ENCODE data around the gene TRIM33.
"Not testable (repeated sequence)": the region's sequence is repeated elsewhere in the genome, so short reads cannot be mapped to it uniquely, and the experiment has no call there.

Gene TRIM33

GRCh38 chr1:114423455-114423854, 87.5 kb downstream of the TRIM33 start:
- Histone ChIP-seq H3K4me1 (ENCODE audit: insufficient read depth, low read length) (no peaks in the 10 kb centered on the region), H3K27me3 (ENCODE audit: insufficient read depth, low read length) (no peaks in the 10 kb centered on the region), H3K36me3 (ENCODE audit: insufficient read depth, low read length) (peaks cover 96% of the 10 kb centered on the region), H3K4me3 (ENCODE audit: low read length) (no peak overlapping the region), H3K9ac (ENCODE audit: low read depth, low read length) (no peak overlapping the region), H3K9me3 (ENCODE audit: insufficient read depth, low read depth, low read length) (no peaks in the 10 kb centered on the region), H3K27ac (ENCODE audit: low read depth, low read length) (no peak overlapping the region)
- 93% methylated on average over 7 of the region's 7 CpGs for WGBS

- 95% methylated on average over 7 of the region's 7 CpGs for WGBS
- not testable (repeated sequence) for H3K9ac ChIP-seq (ENCODE audit: low read depth, low read length); H3K27me3 ChIP-seq (ENCODE audit: insufficient read depth, low read length); H3K4me1 ChIP-seq (ENCODE audit: insufficient read depth, low read length); H3K9me3 ChIP-seq (ENCODE audit: insufficient read depth, low read depth, low read length); H3K27ac ChIP-seq (ENCODE audit: low read depth, low read length); H3K4me3 ChIP-seq (ENCODE audit: low read length)
- peaks cover 94% of the 10 kb centered on the region for H3K36me3 ChIP-seq (ENCODE audit: insufficient read depth, low read length)
Observed at GRCh38 chr1:114418948-114419347, 92.1 kb downstream of the TRIM33 start.

- peaks cover 95% of the 10 kb centered on the region for H3K36me3 ChIP-seq (ENCODE audit: insufficient read depth, low read length)
- WGBS: 95% methylated on average over 3 of the region's 4 CpGs
- H3K9me3 ChIP-seq (ENCODE audit: insufficient read depth, low read depth, low read length): no peaks in the 10 kb centered on the region
- H3K4me3 ChIP-seq (ENCODE audit: low read length): no peak overlapping the region
- H3K27me3 ChIP-seq (ENCODE audit: insufficient read depth, low read length): no peaks in the 10 kb centered on the region
- no peaks in the 10 kb centered on the region for H3K4me1 ChIP-seq (ENCODE audit: insufficient read depth, low read length)
- no peak overlapping the region for H3K9ac ChIP-seq (ENCODE audit: low read depth, low read length)
- no peak overlapping the region for H3K27ac ChIP-seq (ENCODE audit: low read depth, low read length)
Observed at GRCh38 chr1:114397601-114398000, 113.4 kb downstream of the TRIM33 start.

- no peak overlapping the region for H3K27ac ChIP-seq (ENCODE audit: low read depth, low read length)
- no peak overlapping the region for H3K9ac ChIP-seq (ENCODE audit: low read depth, low read length)
- H3K4me3 ChIP-seq (ENCODE audit: low read length): no peak overlapping the region
- no CpG with 5 or more reads among the region's 1 CpG for WGBS
- H3K4me1 ChIP-seq (ENCODE audit: insufficient read depth, low read length): no peaks in the 10 kb centered on the region
- peaks cover 85% of the 10 kb centered on the region for H3K36me3 ChIP-seq (ENCODE audit: insufficient read depth, low read length)
- no peaks in the 10 kb centered on the region for H3K27me3 ChIP-seq (ENCODE audit: insufficient read depth, low read length)
- H3K9me3 ChIP-seq (ENCODE audit: insufficient read depth, low read depth, low read length): no peaks in the 10 kb centered on the region
Observed at GRCh38 chr1:114395863-114396262, 115.1 kb downstream of the TRIM33 start.

GRCh38 chr1:114390960-114391359, 120.0 kb downstream of the TRIM33 start:
- H3K27ac ChIP-seq (ENCODE audit: low read depth, low read length): no peak overlapping the region
- H3K9ac ChIP-seq (ENCODE audit: low read depth, low read length): no peak overlapping the region
- peaks cover 9% of the 10 kb centered on the region for H3K4me1 ChIP-seq (ENCODE audit: insufficient read depth, low read length)
- H3K36me3 ChIP-seq (ENCODE audit: insufficient read depth, low read length): peaks cover 37% of the 10 kb centered on the region
- H3K27me3 ChIP-seq (ENCODE audit: insufficient read depth, low read length): no peaks in the 10 kb centered on the region
- no peaks in the 10 kb centered on the region for H3K9me3 ChIP-seq (ENCODE audit: insufficient read depth, low read depth, low read length)
- no peak overlapping the region for H3K4me3 ChIP-seq (ENCODE audit: low read length)

- peaks cover 31% of the 10 kb centered on the region for H3K36me3 ChIP-seq (ENCODE audit: insufficient read depth, low read length)
- no peaks in the 10 kb centered on the region for H3K9me3 ChIP-seq (ENCODE audit: insufficient read depth, low read depth, low read length)
- H3K9ac ChIP-seq (ENCODE audit: low read depth, low read length): no peak overlapping the region
- H3K27me3 ChIP-seq (ENCODE audit: insufficient read depth, low read length): no peaks in the 10 kb centered on the region
- H3K27ac ChIP-seq (ENCODE audit: low read depth, low read length): no peak overlapping the region
- no peak overlapping the region for H3K4me3 ChIP-seq (ENCODE audit: low read length)
- WGBS: 95% methylated on average over 4 of the region's 4 CpGs
- peaks cover 9% of the 10 kb centered on the region for H3K4me1 ChIP-seq (ENCODE audit: insufficient read depth, low read length)
Observed at GRCh38 chr1:114390361-114390760, 120.6 kb downstream of the TRIM33 start.

GRCh38 chr1:114388432-114389003, 122.5 kb downstream of the TRIM33 start:
- 89% methylated on average over 1 of the region's 1 CpG for WGBS
- Histone ChIP-seq H3K4me1 (ENCODE audit: insufficient read depth, low read length) (peaks cover 9% of the 10 kb centered on the region), H3K9ac (ENCODE audit: low read depth, low read length) (no peak overlapping the region), H3K36me3 (ENCODE audit: insufficient read depth, low read length) (peaks cover 13% of the 10 kb centered on the region), H3K27me3 (ENCODE audit: insufficient read depth, low read length) (no peaks in the 10 kb centered on the region), H3K9me3 (ENCODE audit: insufficient read depth, low read depth, low read length) (no peaks in the 10 kb centered on the region), H3K27ac (ENCODE audit: low read depth, low read length) (no peak overlapping the region), H3K4me3 (ENCODE audit: low read length) (no peak overlapping the region)

GRCh38 chr1:114387585-114387984, 123.4 kb downstream of the TRIM33 start:
- H3K9me3 ChIP-seq (ENCODE audit: insufficient read depth, low read depth, low read length); H3K4me3 ChIP-seq (ENCODE audit: low read length); H3K4me1 ChIP-seq (ENCODE audit: insufficient read depth, low read length); H3K36me3 ChIP-seq (ENCODE audit: insufficient read depth, low read length); H3K27me3 ChIP-seq (ENCODE audit: insufficient read depth, low read length); H3K9ac ChIP-seq (ENCODE audit: low read depth, low read length); H3K27ac ChIP-seq (ENCODE audit: low read depth, low read length): not testable (repeated sequence)
- 94% methylated on average over 6 of the region's 6 CpGs for WGBS

- WGBS: 83% methylated on average over 1 of the region's 1 CpG
- Histone ChIP-seq H3K9me3 (ENCODE audit: insufficient read depth, low read depth, low read length) (no peaks in the 10 kb centered on the region), H3K27ac (ENCODE audit: low read depth, low read length) (no peak overlapping the region; the same call in 1 of the 2 replicates), H3K4me1 (ENCODE audit: insufficient read depth, low read length) (peaks cover 9% of the 10 kb centered on the region), H3K4me3 (ENCODE audit: low read length) (no peak overlapping the region), H3K9ac (ENCODE audit: low read depth, low read length) (no peak overlapping the region), H3K36me3 (ENCODE audit: insufficient read depth, low read length) (no peaks in the 10 kb centered on the region), H3K27me3 (ENCODE audit: insufficient read depth, low read length) (no peaks in the 10 kb centered on the region)
Observed at GRCh38 chr1:114387010-114387360, 124.0 kb downstream of the TRIM33 start.

- WGBS: 93% methylated on average over 3 of the region's 3 CpGs
Observed at GRCh38 chr1:114386129-114387009, 124.6 kb downstream of the TRIM33 start.

GRCh38 chr1:114384922-114385321, 126.1 kb downstream of the TRIM33 start:
- H3K4me1 ChIP-seq (ENCODE audit: insufficient read depth, low read length): peaks cover 9% of the 10 kb centered on the region
- H3K27ac ChIP-seq (ENCODE audit: low read depth, low read length): no peak overlapping the region
- H3K4me3 ChIP-seq (ENCODE audit: low read length): no peak overlapping the region
- H3K9me3 ChIP-seq (ENCODE audit: insufficient read depth, low read depth, low read length): no peaks in the 10 kb centered on the region
- H3K36me3 ChIP-seq (ENCODE audit: insufficient read depth, low read length): no peaks in the 10 kb centered on the region
- 94% methylated on average over 1 of the region's 1 CpG for whole genome bisulfite sequencing
- H3K27me3 ChIP-seq (ENCODE audit: insufficient read depth, low read length): no peaks in the 10 kb centered on the region
- H3K9ac ChIP-seq (ENCODE audit: low read depth, low read length): no peak overlapping the region

More at GRCh38 chr1:114386129-114387009, 124.6 kb downstream of the TRIM33 start:
- no peak overlapping the region for H3K9ac ChIP-seq (ENCODE audit: low read depth, low read length)
- no peaks in the 10 kb centered on the region for H3K9me3 ChIP-seq (ENCODE audit: insufficient read depth, low read depth, low read length)
- no peaks in the 10 kb centered on the region for H3K36me3 ChIP-seq (ENCODE audit: insufficient read depth, low read length)
- H3K27ac ChIP-seq (ENCODE audit: low read depth, low read length): no peak overlapping the region; the same call in 1 of the 2 replicates
- no peaks in the 10 kb centered on the region for H3K27me3 ChIP-seq (ENCODE audit: insufficient read depth, low read length)
- no peak overlapping the region for H3K4me3 ChIP-seq (ENCODE audit: low read length)
- H3K4me1 ChIP-seq (ENCODE audit: insufficient read depth, low read length): peaks cover 9% of the 10 kb centered on the region
